ENCODE data around the gene SWSAP1.
A peak's percentile ranks its signal among the peaks of the same experiment; 100 is the strongest.

- TF ChIP-seq POLR2AphosphoS5 (IDR thresholded peaks at IDR 0.05; ENCODE audit: low read depth) (peak; percentile 74), CTCF (conservative IDR thresholded peaks at IDR 0.05; ENCODE audit: low read depth in 2 of 2) (no peak; a peak in 1 of 4 replicates), EZH2 (IDR thresholded peaks at IDR 0.05; ENCODE audit: low read depth, unreplicated experiment) (no peak), ZNF114 (CRISPR knock-in tag; IDR thresholded peaks at IDR 0.05) (no peak), JUNB (IDR thresholded peaks at IDR 0.05; ENCODE audit: unreplicated experiment) (no peak), EZH2phosphoT487 (IDR thresholded peaks at IDR 0.05; ENCODE audit: unreplicated experiment) (no peak), STAT1 (IDR thresholded peaks at IDR 0.05; ENCODE audit: unreplicated experiment) (no peak), REST (IDR thresholded peaks at IDR 0.05; ENCODE audit: unreplicated experiment) (no peak), NANOG (IDR thresholded peaks at IDR 0.05; ENCODE audit: borderline replicate concordance) (no peak), CREB1 (CRISPR knock-in tag; IDR thresholded peaks at IDR 0.05; ENCODE audit: low read depth) (no peak), ZNF331 (CRISPR knock-in tag; IDR thresholded peaks at IDR 0.05; ENCODE audit: low read depth) (no peak), ETS1 (IDR thresholded peaks at IDR 0.05) (no peak)
Measured at GRCh38 chr19:11418549-11419506, 44.4 kb downstream of the SWSAP1 start, which contains the start of gene RGL3.

All from GM23338 (cell line).